Measurements from ENCODE around the gene DCLK1.

DNA sequence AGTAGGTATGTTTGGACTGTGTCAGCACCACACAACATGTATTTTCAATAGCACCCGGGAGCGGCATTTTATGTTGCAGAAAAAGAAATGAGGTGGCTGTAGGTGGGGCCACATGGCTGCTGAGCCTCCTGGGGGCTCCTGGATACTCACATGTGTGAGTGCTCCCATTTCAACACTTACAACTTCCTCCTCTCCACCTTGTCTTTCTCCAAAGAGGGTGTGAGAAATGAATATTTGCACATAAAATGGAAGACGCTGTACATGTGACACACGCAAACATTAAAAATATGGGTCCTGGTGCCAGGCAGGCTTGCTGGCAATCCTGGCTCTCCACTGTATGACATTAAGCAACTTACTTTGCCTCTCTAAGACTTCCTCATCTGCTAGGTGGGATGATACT lies 222.1 kb downstream of the DCLK1 start:
- no peak for TF ChIP-seq POLR2A (IDR thresholded peaks at IDR 0.05)
- TF ChIP-seq, protein P1, sequence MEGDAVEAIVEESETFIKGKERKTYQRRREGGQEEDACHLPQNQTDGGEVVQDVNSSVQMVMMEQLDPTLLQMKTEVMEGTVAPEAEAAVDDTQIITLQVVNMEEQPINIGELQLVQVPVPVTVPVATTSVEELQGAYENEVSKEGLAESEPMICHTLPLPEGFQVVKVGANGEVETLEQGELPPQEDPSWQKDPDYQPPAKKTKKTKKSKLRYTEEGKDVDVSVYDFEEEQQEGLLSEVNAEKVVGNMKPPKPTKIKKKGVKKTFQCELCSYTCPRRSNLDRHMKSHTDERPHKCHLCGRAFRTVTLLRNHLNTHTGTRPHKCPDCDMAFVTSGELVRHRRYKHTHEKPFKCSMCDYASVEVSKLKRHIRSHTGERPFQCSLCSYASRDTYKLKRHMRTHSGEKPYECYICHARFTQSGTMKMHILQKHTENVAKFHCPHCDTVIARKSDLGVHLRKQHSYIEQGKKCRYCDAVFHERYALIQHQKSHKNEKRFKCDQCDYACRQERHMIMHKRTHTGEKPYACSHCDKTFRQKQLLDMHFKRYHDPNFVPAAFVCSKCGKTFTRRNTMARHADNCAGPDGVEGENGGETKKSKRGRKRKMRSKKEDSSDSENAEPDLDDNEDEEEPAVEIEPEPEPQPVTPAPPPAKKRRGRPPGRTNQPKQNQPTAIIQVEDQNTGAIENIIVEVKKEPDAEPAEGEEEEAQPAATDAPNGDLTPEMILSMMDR (IDR thresholded peaks at IDR 0.05): no peak
- no peak for TF ChIP-seq EP300 (IDR thresholded peaks at IDR 0.05)

Data from tibial nerve (tissue), 4 donors.